SK-N-SH treated with all-trans-retinoic acid at 6 μM for 48 hours (cell line): ENCODE data around the gene ABI3BP.

Experiments
- ARNTL ChIP-seq: fragments of 450-650 bp; formaldehyde crosslinking; IDR thresholded peaks from 2 replicates; pipeline ENCODE4 v1.5.0; 2020; ENCODE audit warnings: low read depth, mild to moderate bottlenecking, moderate library complexity, borderline replicate concordance
- BACH2 ChIP-seq: fragments of 250-450 bp; sonication (Bioruptor Pico); IDR thresholded peaks from 2 replicates; pipeline ENCODE4 v1.9.0; 2021; ENCODE audit warnings: mild to moderate bottlenecking, borderline replicate concordance
- RARB ChIP-seq: fragments of 250-450 bp; sonication (Bioruptor Pico); IDR thresholded peaks from 2 replicates; pipeline ENCODE4 v1.8.0; 2021; ENCODE audit warnings: mild to moderate bottlenecking, moderate library complexity
- TOX ChIP-seq: fragments of 250-450 bp; sonication (Bioruptor Pico); IDR thresholded peaks from 2 replicates; pipeline ENCODE4 v1.8.0; 2021; ENCODE audit warnings: mild to moderate bottlenecking, moderate library complexity, borderline replicate concordance
- ZC3H10 ChIP-seq: fragments of 250-450 bp; sonication (Bioruptor Pico); IDR thresholded peaks from 2 replicates; pipeline ENCODE4 v1.5.1; 2021; ENCODE audit warnings: mild to moderate bottlenecking, moderate library complexity
- ZFP3 ChIP-seq: fragments of 250-450 bp; sonication (Bioruptor Pico); IDR thresholded peaks from 2 replicates; pipeline ENCODE4 v1.5.0; 2020; ENCODE audit warnings: mild to moderate bottlenecking, moderate library complexity
- TF ChIP-seq, protein P1 (sequence below): fragments of 250-450 bp; sonication (Bioruptor Pico); IDR thresholded peaks from 2 replicates; pipeline ENCODE4 v1.8.0; 2020; ENCODE audit warnings: mild to moderate bottlenecking, moderate library complexity, borderline replicate concordance

DNA sequence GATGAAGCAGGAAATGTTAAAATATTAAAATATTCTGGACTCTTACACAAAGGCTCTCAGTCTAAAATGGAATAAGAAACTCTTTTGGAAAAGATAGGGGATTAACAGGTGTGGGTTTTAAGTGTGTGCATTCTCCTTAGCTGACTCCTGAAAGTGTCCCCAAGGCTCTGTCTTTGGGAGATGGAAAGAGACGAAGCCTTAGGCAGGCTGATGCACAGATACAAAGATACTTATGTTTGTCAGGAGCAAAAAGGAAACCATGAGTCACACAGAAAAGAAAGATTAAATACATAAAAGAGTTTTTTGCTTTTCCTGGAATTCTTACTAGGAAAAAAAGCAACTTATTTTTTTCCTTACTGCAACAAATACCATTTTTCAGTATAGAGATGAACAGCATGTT is 23.8 kb upstream of the ABI3BP start:
- TF ChIP-seq TOX (CRISPR knock-in tag), result no peak
- TF ChIP-seq, protein P1, sequence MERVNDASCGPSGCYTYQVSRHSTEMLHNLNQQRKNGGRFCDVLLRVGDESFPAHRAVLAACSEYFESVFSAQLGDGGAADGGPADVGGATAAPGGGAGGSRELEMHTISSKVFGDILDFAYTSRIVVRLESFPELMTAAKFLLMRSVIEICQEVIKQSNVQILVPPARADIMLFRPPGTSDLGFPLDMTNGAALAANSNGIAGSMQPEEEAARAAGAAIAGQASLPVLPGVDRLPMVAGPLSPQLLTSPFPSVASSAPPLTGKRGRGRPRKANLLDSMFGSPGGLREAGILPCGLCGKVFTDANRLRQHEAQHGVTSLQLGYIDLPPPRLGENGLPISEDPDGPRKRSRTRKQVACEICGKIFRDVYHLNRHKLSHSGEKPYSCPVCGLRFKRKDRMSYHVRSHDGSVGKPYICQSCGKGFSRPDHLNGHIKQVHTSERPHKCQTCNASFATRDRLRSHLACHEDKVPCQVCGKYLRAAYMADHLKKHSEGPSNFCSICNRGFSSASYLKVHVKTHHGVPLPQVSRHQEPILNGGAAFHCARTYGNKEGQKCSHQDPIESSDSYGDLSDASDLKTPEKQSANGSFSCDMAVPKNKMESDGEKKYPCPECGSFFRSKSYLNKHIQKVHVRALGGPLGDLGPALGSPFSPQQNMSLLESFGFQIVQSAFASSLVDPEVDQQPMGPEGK (CRISPR knock-in tag), result no peak
- TF ChIP-seq BACH2 (CRISPR knock-in tag), result no peak
- TF ChIP-seq RARB (CRISPR knock-in tag), result no peak
- no peak for TF ChIP-seq ARNTL (CRISPR knock-in tag)
- TF ChIP-seq ZFP3 (CRISPR knock-in tag), result no peak
- TF ChIP-seq ZC3H10 (CRISPR knock-in tag), result no peak
